ENCODE measurements around the gene CARD19.
"Not testable (repeated sequence)": the region's sequence is repeated elsewhere in the genome, so short reads cannot be mapped to it uniquely, and the experiment has no call there.

CARD19 gene

GRCh38 chr9:93107151-93107824, 11.3 kb downstream of the CARD19 start:
- no peak for DNase-seq (ENCODE audit: low read depth in 2 of 2)

GRCh38 chr9:93107825-93108161, 11.8 kb downstream of the CARD19 start:
- DNase-seq (ENCODE audit: low read depth in 2 of 2): no peak

GRCh38 chr9:93108291-93109041, 12.4 kb downstream of the CARD19 start:
- DNase-seq (ENCODE audit: low read depth in 2 of 2): no peak

GRCh38 chr9:93110311-93110855, 14.4 kb downstream of the CARD19 start:
- no peak for DNase-seq (ENCODE audit: low read depth in 2 of 2)

GRCh38 chr9:93111001-93111370, 15.0 kb downstream of the CARD19 start:
- no peak for DNase-seq (ENCODE audit: low read depth in 2 of 2)

GRCh38 chr9:93111371-93112115, 15.5 kb downstream of the CARD19 start:
- DNase-seq (ENCODE audit: low read depth in 2 of 2): no peak

GRCh38 chr9:93112116-93112863, 16.3 kb downstream of the CARD19 start:
- DNase-seq (ENCODE audit: low read depth in 2 of 2): no peak

GRCh38 chr9:93112864-93113389, 16.9 kb downstream of the CARD19 start:
- no peak for DNase-seq (ENCODE audit: low read depth in 2 of 2)

GRCh38 chr9:93114169-93114983, 18.4 kb downstream of the CARD19 start:
- DNase-seq (ENCODE audit: low read depth in 2 of 2): no peak

- no peak for DNase-seq (ENCODE audit: low read depth in 2 of 2)
Observed at GRCh38 chr9:93114984-93115335, 18.9 kb downstream of the CARD19 start.

- DNase-seq (ENCODE audit: low read depth in 2 of 2): no peak
Observed at GRCh38 chr9:93115486-93116071, 19.6 kb downstream of the CARD19 start.

GRCh38 chr9:93116072-93116961, 20.3 kb downstream of the CARD19 start:
- DNase-seq (ENCODE audit: low read depth in 2 of 2): no peak

GRCh38 chr9:93117521-93117920, 21.5 kb downstream of the CARD19 start:
- DNase-seq (ENCODE audit: low read depth in 2 of 2): not testable (repeated sequence)

GRCh38 chr9:93117924-93118862, 22.2 kb downstream of the CARD19 start:
- DNase-seq (ENCODE audit: low read depth in 2 of 2): no peak

- DNase-seq (ENCODE audit: low read depth in 2 of 2): no peak
Observed at GRCh38 chr9:93118863-93119702, 23.1 kb downstream of the CARD19 start.

- DNase-seq (ENCODE audit: low read depth in 2 of 2): no peak
Observed at GRCh38 chr9:93119703-93119952, 23.6 kb downstream of the CARD19 start.

GRCh38 chr9:93119953-93120845, 24.2 kb downstream of the CARD19 start:
- DNase-seq (ENCODE audit: low read depth in 2 of 2): no peak

Measured in stimulated activated CD8-positive, alpha-beta memory T cell treated with anti-CD3 and anti-CD28 coated beads, Interleukin-2, amount 100 ng/mL, for 48 hours (primary cell).